HuH-7 (cell line): Measurements from ENCODE around the gene DGKZ.

Source experiments
- DNase-seq: peaks from one replicate; pipeline ENCODE4 v3.0.0; 2011; ENCODE audit warnings: low spot score

The DGKZ gene

DNA sequence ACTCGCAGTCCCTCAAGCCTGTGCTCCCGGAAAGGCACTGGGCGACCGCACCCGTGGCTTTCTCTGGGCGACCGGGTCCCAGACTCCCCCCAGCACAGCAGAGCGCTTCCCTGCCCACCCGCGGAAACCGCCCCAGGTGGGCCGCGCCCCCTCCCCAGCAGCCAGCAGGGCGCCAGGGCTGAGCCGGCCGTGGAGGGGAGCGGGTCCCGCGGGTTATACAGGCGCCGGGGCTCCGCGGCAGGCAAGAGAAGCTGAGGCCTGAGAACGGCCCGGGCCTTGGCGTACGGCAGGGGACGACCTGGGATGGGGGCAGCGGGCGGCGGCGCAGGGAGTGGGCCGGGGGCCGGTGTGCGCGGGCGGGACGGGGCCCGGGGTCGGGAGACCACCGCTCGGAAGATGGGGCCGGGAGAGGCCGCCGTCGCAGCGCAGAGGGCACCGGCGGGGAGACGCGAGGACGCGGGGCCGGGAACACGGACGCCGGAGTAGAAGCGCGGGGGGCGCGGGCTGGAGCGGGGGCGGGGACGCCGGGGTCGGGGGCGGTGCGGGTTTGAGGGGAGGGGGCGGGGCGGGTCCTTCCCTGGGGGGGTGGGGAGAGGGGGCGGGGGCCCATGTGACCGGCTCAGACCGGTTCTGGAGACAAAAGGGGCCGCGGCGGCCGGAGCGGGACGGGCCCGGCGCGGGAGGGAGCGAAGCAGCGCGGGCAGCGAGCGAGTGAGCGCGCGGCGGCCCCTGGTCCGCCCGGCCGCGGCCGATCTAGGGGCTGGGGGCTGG, 34.0 kb downstream of the DGKZ start, which contains the start of gene MDK:
Gene MDK, plus strand, starts transcription at position 622 of the 771 bp plus-strand sequence. CDS start 389 bp downstream, outside the sequence.
- peak; percentile 78 for DNase-seq

DNA sequence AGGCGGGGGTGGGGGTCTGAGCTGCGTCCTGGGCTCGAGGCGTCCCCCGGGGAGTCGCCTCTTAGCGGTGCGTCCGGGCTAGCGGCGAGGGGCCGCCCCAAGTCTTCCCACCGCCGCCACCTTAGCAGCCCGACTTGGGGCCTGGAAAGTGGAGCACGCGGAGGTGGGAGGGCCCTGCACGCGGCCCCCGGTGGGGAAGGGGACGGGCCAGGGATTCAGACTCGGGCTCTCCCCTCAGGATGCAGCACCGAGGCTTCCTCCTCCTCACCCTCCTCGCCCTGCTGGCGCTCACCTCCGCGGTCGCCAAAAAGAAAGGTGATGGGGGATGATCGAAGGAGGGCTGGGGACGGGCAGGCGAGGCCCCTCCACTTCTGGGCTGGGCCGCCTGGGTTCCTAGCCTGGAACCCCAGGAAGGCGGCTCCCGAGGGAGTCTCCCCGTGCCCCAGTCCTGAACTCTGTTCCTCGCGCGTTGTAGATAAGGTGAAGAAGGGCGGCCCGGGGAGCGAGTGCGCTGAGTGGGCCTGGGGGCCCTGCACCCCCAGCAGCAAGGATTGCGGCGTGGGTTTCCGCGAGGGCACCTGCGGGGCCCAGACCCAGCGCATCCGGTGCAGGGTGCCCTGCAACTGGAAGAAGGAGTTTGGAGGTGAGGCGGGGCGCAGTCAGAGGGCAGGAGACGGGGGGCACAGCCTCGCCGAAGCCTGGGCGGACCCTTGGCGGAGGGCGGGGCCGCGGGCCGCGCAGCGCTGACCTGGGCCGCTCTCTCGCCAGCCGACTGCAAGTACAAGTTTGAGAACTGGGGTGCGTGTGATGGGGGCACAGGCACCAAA, 34.8 kb downstream of the DGKZ start:
- DNase-seq = no peak

DNA sequence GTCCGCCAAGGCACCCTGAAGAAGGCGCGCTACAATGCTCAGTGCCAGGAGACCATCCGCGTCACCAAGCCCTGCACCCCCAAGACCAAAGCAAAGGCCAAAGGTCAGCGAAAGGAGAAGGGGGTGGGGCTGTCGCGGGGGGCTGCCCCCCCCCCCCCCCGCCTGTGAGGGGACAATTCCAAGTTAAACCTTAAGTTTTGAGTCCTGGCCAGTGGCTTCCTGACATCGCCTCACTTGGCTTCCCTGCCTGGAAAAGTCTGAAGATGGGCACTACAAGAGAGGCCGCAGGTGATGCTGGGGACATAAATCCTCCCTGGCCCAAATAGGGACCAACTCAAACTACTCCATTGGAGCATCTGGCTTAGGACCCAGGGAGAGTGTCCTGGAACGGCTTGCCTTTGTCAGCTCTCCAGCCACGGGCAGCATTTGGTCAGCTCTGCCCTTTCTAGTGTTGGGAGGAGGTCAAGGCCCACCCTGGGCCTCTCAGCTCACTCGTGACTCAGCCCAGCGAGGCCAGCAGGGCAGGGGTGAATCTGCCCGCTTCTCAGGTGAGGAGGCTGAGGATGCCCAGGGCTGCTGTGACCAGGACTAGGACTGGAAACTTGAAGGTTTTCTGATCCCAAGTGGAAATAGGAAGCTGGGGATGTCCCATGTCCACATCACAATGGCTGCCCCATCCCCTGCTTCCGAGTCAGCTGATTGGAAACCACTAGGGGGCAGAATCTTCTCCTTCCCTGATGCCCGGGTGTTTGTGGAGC, 35.6 kb downstream of the DGKZ start:
- DNase-seq = peak; percentile 97

DNA sequence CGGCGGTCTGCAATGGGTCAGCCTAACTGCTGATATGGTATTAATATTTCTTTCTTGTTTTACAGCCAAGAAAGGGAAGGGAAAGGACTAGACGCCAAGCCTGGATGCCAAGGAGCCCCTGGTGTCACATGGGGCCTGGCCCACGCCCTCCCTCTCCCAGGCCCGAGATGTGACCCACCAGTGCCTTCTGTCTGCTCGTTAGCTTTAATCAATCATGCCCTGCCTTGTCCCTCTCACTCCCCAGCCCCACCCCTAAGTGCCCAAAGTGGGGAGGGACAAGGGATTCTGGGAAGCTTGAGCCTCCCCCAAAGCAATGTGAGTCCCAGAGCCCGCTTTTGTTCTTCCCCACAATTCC, 36.1 kb downstream of the DGKZ start:
- no peak for DNase-seq

DNA sequence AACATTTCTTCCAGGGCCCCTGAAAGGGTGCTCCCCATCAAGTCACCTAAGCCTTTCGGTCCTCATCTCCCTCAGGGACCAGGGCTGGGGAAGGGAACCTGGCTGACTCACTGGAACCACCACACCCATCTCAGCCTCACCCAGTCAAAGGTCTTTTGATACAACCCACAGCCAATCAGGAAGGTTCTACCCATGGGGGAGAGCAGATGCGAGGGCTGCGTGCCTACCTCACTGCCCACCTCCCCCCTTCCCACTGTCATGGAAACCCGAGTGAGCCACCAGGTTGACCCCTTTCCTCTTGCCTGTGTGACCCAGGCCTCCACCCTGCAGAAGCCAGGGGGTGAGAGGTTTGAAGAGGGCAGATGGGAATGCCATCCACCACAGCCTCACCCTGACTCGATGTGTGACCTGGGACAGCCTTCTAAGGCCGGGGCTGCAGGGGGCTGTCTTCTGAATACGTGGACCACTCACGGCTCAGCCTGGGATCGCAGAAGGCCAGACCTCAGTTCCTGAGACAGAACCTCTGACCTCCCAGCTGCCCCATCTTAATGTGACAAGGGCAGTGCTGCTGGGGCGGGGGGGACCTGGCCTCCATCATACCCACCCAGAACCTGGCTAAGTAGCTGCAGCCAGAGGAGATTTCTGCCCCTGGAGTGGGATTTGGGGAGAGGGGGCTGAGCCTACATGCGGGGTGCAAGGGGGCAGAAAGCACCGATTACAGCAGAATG, 36.9 kb downstream of the DGKZ start:
- no peak for DNase-seq

DNA sequence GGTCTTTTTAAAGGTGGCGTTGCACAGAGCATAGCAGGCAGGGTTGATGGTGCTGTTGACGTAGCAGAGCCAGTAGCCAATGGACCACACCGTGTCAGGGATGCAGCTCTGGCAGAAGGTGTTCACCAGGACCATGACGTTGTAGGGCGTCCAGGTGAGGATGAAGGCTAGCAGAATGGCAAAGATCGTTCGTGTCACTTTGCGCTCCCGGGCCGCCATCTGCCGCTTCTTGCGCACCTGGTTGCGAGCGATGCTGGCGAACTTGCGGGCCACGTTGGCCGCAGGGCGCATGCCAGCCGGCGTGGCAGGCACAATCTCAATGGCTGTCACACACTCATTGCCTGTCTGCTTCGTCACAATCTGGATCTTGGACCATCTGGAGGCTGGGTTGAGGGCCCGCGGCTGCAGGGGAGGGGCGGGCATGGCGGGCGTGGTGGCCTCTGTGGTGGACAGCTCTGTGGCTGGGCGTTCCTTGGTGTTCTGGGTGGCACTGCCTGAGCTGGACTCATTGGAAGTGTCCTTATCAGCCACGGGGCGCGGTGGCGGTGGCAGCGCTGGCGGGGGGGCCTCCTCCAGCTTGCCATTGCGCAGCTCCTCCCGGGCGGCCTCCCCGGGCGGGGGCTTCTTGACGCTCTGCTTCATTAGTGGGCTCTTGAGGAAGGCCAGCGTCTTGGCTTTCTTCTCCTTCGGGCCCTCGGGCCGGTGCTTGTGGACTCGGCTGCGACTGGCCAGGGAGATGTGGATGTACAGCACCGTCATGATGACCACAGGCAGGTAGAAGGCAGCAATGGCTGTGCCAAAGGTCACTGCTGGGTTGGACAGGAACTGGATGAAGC, 38.1 kb downstream of the DGKZ start:
- DNase-seq = no peak

DNA sequence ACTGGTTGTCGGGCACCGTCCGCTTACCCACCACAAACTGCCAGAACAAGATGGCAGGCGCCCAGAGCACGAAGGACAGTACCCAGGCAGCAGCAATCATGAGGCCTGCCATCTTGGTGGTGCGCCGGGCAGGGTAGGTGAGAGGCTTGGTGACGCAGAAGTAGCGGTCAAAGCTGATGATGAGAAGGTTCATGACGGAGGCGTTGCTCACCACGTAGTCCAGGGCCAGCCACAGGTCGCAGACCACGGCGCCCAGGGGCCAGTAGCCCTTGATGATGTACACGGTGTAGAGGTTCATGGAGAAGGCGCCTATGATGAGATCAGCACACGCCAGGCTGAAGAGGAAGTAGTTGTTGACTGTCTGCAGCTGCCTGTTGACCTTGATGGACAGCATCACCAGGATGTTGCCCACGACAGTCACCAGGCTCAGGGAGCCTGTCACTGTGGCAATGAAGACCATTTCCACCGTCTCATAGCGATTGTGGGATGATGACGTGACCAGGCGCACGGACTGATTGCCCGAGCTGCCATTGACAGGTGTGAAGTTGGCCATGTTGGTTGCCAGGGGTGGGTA, 38.8 kb downstream of the DGKZ start:
- DNase-seq = no peak

DNA sequence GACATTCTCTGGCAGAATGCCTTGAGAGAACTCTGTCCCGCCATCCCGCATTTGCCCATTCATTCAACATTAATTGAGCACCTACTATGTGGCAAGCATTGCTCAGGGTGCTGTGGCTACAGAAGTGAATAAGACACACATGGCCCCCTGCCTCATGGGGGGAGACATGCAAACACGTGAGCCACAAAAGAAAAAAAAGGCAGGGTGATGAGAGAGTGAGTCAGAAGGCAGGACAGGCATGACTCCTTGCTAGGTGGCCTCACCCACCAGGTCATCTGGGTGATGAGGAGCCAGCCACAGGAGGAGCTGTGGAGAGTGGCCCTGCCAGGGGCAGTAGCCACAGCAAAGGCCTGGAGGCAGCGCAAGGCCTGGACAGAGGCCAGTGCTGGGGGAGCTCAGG, 39.4 kb downstream of the DGKZ start:
- no peak for DNase-seq

DNA sequence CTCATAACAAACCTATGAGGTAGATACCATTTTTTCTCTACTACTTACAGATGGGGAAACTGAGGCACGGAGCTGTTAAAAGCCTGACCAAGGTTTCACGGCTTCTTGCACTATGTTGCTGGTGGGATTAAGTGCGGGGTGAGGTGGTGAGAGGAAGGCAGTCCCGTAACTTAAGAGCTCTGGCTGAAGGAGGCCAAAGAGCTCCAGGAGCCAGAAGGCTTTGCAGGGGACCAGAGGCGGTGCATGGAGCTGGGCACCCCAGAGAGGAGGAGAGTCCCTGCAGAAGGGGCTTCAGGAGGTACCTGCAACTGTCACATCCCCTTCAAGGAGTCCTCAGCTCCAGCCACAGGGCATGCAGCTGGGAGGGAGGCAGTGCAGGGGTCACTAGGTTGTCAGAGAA, 40.2 kb downstream of the DGKZ start:
- DNase-seq = no peak

DNA sequence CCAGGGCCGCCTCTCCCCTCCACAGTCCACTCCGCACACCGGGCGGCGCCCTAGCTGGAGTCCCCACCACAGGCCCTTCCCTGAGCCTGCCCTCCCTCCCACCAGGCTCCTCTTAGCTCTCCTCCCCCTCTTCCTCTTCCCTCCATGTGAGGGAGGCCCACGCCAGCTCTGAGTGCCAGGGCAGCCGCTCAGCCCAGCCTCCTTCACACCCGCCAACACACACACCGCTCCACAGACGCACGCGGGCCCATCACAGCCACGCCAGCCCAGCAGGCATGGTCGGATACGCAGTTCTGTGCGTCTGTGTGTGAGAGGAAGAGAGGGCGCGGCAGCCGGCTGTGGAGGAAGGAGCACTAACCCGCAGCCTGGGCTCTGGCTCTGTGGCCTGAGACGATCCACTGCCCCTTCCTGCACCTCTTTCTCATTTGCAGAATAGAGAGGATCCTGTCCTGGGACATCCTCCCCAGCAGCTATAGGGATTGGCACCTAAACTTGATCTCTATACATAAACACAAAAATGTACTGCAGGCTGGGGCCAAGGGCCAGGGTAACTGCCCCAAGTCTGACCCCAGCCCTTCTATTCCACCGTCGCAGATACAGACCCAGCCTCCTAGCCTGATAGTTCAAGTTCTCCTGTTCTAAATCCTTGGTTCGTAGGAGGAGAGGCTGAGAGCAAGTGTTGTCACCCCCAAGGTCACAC, 40.8 kb downstream of the DGKZ start:
- no peak for DNase-seq

DNA sequence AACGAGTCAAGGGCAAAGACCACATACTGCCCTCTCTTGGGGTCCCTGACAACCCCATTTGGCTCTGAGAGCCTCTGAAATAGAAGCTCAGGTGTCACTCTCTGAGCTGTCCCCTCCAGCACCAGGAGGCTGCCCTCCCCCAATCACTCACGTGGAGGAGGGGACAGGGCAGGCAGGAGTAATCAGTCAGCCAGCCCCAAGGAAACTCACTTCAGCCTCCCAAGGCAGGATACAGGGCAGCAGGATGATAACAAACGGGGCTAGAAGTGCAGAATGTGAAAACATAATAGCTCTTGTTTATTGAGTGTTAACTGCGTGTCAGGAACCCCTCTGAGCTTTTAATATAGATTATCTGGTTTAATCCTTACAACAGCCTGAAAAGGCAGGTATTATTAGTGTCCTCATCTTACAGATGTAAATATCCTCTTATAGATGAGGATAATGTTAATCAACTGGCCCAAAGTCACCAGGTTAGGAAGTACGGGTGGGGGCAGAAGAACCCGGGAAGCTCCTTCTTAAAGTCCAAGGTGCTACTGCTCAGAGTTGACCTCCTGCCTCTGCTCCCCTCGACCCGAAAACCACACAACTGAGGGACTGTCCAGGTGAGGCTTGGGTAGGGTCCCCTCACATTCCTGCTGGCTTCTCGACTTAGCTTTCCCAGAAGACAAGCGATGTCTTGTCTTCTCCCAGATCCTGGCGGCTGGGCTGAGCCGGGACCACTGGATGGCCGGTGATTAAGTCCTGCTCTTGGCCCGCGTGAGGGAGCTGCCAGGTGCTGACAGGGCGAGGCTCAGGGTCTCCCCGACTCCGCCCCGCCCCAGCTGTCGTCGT, 41.6 kb downstream of the DGKZ start:
- no peak for DNase-seq

DNA sequence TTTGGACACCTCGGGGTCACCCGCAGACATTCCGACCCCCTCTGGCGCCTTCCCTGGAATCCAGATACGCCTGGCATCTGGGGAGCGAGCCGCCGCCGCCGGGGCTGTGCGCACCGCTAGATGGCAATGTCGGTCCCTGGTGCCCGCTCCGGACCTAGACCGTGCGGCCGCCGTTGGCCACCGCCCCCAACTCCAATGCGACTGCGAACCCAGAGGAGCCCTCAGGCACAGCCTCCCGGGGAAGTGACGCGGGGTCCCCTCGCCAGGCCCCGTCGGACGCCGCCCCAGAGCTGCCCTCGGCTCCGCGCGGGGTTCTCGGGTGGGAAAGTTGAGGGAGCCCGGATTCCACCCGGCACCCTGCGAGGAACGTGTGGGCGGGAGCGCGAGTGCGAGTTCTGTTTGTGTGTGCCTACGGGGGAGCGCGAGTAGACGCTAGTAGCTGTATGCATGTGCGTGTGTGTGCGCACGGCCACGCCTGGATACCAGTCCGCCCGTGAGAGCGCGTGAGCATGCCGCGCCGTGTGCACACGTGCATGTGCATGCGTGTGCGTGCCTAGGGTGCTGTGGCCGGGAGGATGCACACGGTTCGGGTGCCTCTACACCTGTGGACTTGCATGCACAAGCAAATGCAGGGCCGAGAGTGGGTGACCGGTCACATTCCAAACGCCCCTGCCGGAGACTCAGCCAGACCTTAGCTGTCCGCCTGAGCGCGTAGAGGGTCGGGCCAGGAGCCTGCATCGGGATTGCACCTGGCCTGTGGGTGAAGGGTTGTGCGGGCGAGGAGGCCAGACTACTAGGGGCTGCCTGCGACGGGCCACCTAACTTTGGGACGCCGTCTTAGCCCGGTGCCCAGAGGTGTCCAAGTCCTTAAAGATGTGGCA, 42.4 kb downstream of the DGKZ start:
- DNase-seq = peak; percentile 94

DNA sequence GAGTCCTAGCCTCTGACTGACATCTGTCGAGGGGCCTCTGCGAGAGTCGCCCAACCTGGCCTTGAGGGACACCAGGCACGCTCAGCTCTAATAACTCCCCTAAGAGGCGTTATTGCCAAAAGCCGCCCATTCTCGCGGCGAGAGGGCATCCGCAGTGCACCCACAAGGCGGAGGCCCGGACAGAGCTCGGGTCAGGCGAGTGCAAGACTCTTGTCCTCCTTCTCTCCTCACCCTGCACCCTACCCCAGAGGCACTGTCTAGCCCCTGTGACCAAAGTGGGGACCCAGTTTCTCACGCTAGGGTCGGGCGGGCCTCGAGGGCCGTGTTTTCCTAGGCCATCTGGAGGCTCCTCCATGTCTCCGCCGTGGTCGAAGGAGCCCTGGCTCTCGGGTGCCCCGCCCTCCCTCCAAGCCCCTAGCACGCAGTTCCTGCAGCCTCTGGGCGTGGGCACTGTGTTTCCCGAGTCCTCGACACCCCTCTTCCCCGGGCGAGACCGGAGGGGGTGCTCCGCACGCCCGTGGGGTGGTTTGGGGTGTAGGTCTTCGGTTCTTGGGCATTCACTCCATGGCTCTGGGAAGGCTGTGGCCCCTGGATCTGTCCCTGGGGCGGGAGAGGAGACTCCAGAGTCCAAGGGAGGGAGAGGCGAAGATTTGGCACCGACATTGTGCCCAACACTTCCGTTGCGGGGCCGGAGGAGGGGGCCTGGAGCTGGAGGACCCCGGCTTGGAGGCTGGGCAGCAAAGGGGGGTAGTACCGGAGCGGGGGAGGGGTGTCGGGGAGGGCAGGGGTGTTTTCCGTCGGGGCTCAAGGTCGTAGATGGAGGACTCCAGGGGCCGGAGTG, 43.3 kb downstream of the DGKZ start:
- no peak for DNase-seq

DNA sequence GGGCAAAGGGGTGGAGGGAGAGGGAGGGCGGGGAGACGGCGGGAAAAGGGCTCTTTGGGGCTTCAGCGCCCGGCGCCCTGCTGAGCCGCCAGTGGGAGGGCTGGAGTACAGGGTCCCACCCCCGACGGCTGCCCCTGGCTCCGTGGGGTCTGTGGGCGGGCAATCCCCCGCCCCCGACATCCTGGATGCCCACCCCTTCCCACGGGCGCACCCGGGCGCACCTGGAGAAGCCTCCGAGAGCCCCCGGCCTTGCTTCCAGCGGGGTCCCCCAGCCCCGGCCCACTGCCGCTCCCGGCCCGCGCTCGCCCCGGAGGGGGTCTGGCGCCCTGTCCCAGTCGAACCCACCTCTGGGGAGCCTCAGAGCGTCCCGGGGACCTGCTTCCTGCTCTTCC, 43.9 kb downstream of the DGKZ start:
- DNase-seq = no peak

DNA sequence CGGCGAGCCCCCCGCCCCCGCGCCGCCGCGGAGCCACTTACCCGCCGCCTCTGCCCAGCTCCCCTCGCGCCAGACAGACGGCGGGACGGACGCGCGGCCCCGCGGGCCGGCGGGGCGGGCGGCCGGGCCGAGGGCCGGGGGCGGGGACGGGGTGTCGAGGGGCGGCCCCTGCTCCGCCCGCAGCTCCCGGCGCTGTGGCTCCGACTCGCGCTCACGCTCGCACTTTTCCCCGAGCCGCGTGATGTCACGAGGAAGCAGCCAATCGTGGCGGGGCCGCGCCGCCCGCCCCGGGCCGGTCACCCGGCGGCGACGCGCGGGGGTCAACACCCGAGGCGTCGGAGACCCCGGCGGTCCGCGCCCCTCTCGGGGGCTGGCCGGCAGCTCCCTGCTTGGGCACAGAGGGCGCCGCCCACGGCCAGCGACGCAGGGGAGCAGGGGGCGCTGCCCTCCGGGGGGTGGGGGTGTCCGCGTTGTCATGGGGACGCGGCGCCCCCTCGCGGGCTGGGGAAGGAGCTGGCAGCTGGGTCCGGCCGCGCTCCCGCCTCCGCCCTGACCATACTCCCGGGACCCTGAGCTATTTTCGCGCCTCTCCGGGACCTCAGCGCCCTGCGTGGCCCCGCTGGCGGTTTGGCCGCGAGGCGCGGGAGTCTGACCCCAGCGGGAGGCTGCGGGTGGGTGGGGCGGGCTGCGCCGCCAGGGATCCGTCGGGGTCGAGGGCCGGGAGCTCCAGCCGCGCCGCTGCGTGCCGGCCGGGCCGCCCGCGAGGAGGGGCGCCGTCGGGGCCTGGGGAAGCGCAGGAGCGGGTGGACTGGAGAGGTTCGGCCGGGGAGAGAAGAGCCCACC, 44.5 kb downstream of the DGKZ start, which contains the start of gene CHRM4:
Gene CHRM4, minus strand, starts transcription at position 199 of the 843 bp plus-strand sequence. CDS start 5,219 bp downstream, outside the sequence.
- DNase-seq = peak; percentile 94
